ENCODE results near the gene SCFD2.

Gene SCFD2

DNA sequence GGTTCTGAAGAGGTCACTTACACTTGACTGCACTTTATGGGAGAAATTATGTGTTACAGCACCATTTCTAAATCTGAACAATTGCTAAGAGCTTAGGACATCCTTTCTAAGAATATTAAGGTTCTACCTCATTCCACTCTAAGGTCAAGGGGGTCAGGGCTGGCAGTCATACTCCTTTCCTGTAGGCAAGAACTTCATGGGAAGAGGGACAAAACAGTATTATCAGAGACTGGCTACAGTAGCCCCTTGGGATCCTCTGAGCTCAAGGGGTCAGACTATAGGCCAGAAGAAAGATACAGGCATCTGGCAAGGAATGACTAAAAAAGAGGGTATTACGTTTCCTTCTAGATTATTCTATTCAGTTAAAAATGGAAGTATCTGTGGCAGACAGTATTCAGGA lies 388.6 kb downstream of the SCFD2 start:
- DNase-seq, result no peak

DNA sequence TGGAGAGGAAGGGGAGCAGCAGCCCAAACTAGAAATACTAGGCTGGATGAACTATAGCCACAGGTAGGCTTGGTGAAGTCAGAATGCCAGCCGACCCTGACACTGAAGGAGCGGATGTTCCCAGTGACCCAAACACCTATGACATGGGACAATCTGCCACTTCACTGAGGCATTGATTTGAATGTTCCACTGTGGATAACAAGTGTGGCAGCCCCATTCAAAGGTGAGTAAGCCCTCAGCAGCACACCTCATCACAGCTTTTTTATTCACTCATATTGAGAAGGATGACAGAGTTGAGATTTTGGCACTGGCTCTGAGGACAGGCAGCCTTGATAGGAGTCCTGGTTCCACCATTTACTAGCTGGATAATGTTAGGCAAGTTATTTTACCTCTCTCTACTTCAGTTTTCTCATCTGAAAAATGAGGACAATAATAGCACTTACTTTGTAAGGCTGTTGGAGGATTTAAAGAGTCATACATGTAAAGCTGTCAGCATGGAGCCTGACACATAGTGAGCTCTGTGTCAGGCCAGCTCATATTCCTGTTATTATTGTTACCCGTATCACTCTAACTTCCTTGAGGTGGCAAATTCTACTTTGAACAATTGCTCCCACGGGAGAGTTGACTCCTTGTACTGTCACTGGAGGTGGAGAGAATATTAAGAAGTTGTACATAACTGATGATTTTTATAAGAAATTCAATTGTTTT lies 389.2 kb downstream of the SCFD2 start:
- no peak for DNase-seq

DNA sequence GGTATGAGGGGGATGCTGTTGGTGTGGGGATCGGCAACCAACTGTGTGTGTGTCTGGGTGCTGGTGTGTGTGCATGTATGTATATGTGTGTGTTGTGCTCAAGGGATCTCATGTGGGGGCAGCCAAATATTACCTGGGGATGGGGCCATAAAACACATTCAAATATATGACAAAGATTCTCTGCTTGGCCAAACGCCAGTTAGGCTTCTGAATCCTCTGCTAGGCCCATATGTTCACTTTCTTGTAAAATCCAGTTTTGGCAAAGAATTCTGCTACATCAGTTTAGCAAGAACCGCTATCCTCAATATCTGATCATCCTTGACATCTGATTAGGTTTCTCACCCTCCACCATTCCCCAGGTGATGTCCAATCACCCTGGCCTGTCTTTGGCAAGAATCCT lies 397.2 kb downstream of the SCFD2 start:
- DNase-seq, result peak; percentile 65

DNA sequence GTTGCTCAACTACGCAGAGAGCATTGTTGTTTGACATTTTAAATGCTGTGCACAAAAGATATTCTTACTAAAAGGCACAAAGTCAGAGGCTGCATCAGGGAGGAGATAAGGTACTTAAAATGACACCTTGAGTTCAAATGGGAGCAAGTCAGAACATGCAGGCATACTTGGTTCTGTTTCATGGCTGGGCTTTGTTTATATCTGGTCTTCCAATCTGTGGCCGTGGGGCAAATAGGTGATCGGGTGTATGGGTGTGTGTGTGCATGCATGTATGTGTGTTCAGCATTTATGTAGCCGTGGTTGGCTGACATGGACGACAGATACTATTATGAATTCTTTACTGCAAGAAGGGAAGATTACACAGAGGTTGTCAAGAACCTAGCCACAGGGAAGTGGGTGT lies 397.6 kb downstream of the SCFD2 start:
- no peak for DNase-seq

DNA sequence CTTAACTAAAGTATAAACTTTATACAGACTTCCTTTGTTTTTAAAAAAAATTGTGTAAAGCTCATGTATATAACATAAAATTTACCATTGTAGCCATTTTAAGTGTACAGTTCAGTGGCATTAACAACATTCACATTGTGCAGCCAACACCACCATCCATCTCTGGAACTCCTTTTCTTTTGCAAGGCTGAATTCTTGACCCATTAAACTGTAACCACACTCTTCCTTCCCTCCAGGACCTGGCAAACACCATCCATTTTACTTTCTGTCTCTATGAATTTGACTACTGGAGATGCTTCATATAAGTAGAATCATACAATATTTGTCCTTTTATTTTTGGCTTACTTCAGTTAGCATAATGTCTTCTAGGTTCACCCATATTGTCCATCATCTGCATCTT lies 399.1 kb downstream of the SCFD2 start:
- DNase-seq, result no peak

DNA sequence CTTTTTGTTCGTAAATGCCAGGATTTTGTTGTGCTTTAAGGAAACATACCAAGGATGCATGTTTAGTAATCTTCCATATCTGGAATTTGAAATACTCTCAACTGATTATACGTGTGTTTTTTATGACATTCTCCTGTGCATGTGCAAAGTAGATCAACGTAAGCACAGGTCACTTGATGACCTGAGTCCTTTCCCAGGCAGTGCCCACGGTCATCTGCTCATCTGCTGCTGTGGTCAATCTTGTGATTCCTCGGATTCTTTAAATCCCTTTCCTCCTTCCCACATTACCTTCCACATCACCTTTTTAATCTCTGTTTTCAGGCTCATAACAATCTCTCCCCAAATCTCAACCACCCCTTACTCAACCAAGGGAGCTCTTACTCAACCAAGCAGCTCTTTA lies 399.7 kb downstream of the SCFD2 start:
- DNase-seq, result no peak

DNA sequence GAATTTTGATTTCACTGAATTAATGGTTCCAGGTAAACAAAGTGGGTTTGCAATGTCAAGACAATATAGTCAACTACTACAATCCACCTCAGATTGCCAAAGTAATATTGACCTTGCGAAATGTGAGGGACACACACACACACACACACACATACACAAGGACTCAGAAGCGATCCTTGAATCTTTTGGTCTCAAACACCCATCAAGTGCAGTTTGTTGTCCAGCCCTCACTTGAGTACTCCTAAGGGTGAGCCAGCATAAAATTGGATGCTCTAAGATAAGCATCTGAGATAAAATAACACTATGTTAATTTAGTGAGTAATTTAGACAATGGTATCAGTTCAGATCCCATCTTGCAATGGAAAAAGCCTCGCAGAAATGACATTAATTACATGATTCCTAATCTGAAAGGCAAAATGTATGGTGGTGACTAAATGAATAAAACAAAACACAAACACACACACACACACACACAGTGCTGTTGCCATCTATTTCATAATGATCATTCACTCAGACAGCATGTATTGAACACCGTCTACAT lies 401.2 kb downstream of the SCFD2 start:
- no peak for DNase-seq

DNA sequence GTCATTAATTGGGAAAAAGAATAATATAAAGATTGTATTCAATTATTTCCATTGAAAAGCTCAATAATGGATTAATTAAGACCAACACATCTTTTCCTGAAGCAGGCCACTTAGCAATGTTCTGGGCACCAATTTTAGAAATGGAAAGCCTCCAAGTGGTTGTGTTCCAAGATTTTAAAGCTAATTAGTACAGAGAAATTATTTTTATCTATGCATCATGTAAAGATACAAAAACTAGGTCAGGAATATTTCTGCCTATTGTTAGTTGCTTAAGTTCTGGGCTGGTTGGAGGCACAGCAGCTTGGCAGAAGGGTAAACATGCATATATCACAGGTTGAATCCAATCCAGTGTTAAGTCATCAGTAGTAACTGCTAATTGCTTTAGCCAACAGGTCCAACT lies 401.9 kb downstream of the SCFD2 start:
- DNase-seq, result peak; percentile 87

DNA sequence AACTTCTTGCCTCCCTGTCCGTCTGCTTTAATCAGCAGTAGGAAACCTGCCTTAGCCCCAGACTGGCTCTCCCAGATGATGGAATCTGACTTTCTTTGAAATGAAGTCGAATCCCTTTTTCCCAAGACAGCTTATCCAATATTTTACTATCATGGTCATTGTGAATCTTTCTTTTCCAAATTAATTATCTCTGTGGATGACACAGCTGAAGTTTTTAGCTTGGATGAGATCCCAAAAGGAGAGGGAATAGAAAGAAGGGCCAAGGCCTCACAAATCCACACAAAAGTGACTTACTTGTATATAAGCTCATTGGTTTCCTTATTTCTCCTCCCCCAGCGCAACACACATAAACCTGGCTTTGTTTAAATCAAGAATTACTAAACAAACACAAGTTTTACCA lies 403.1 kb downstream of the SCFD2 start:
- no peak for DNase-seq

DNA sequence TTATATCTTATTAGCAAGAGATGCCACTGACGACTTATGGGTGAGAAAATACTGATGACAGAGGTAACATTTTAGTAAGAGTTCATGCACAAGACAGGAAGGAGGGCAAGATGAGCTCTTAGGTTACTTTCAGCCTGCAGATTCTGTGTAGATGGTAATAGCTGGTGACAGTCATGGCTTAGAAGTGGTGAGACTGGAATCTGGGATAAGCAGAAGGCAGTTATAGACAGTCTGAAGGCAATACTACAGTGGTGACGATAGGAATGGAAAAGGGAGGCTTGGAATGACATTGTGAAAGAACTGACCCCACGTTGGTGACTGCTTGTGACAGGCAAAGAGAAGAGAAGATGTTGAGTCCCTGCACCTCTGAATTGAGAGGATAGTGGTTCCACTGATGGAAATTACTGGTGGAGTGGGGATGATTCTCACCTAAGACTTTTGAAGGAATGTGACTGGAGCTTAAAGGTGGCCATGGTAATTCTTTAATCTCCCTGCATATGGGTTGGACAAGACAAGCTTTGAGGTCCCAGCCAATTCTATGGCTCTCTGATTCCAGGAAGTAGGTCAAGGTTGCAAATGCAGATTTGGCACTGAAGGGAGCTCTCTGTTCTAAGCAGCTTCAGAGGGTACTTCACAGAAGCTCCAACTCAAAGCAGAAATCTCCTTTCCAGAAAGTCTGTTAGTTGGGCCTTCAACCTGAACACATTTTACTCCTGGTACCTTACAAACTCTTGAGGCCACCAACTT lies 404.0 kb downstream of the SCFD2 start:
- DNase-seq, result no peak

DNA sequence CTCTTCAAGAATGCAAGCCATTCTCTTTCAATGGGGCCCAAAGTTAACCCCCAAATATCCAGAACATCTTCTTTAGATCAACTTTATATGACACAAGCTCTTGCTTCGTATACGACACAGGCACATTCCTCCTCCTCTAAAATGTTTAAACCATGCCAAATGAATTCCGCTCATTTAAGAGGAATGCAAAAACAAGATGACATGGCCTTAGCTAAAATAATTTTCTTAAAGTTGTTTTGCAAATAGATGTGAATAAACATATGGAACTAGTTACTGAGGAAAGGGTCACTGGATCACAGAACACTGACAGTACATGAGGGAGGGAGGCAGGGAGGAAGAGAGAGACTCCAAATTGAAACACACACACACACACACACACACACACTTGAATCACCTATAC lies 406.3 kb downstream of the SCFD2 start:
- no peak for DNase-seq

DNA sequence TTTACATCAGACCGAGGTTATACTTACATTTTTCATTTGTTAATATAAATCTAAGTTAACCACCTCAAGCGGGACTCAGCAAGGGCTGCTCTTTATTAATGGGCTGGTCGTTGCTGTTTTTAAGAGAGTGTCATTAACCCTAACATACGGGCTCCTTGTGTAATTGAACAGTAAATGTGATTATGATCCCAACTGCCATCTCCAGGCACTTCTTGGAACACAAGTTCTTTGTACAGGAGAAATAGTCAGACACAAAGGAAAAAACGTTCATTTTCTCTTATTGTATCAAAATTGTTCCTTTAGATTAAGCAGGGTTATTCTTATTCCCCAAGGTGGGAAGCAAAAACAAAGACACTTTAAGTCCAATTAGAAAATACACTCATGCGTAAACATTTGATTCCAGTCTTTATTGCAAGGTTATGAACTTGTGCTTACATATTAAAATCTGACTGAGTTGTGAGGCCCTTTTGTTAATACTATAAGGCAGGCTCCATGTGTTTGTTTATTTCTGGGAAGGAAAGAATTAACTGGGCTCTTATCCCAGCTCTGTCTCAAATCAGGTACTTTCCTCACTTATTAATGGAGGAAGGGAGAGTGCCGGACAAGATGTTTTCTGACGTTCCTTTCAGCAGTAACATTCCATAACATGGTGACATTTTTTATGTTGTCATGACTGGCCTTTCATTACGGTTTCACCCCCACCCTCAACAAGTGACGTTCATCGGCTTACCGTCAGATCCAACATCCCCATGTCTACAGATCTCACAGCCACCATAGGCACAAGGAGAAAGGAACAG lies 407.8 kb downstream of the SCFD2 start:
- peak; percentile 12 for DNase-seq

DNA sequence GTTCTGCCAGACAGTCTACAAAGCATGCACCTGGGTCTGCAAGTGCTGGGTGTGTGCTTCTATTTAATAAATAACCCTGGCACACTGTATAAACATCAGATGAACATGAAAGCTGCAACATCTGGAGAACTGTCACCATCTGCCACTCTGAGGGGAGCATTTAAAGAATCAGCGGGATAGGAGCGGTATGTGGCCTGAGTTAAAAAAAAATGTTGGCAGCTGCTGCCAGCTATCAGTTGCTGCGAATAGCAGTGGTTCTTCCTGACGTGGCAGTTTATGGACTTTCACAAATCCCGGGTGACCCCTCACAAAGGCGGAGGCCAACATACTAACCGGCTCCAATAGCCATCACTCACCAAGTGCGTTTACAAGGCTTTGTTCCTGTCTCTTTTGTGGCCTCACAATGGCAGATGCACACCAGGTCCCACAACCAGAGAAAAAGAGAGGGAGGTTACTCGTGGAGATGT lies 408.6 kb downstream of the SCFD2 start:
- peak; percentile 57 for DNase-seq

DNA sequence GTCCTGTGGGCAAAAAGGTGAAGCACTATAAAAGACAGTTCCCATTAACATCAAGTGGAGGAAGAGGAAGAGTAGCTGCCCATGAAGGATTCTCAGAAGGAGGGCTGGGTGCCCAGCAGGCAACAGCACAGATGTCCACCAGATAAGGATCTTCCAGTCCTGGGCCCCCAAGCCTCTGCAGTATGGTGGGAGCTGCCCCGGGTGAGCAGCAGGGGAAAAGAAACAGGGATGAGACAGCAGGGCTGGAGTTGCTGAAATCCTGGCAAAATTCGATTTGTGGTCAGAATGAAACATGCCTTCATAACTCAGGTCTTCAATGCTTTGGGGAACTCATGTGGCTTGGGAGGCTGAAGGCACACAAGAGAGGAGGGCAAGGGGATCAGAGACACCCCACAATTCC lies 409.2 kb downstream of the SCFD2 start:
- DNase-seq, result no peak

DNA sequence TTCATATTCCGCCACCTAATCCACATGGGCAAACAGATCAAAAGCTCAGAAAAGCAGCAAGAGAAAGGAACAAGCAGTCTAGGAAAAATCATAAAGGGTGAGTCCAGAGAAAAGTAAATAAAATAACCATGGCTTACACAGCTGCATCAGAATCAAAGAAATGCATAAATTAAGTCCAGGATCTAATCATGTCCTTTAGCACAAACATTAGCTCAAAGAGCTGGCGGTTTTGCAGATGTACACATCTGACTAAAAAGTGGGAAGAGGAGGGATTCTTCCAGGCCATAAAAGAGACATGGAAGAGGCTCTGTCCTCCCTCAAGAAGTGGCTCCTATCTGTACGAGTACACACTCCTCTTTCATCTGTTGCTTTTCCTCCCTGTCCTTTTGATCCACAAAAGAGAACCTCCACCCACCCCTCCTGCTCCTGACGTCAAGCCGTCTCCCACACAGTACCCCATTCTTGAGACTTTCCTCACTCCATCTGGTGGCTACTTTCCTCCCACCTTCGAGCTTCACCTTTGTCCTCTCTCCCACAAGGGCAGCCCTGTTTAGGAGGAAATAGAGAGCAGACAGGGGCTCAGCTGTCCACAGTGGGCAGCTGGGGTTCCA lies 411.2 kb downstream of the SCFD2 start:
- no peak for DNase-seq

DNA sequence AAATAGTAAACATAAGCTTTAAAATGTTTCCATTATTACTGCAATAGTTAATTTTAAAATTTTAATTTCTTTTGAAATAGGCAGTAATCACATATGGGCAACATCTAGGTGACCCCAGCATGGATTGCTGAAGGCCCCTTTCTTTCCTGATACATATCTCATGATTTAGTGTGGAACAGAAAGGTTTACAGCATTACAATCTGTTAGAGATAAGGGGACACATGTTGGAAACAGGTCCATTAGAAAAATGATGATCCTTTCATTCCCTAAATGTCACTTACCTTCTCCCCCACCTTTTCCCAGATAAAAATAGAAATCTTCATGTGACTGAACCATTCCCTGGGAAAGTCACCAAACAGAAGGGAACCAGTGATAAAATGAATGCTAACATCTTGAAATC lies 413.3 kb downstream of the SCFD2 start:
- DNase-seq, result no peak

DNA sequence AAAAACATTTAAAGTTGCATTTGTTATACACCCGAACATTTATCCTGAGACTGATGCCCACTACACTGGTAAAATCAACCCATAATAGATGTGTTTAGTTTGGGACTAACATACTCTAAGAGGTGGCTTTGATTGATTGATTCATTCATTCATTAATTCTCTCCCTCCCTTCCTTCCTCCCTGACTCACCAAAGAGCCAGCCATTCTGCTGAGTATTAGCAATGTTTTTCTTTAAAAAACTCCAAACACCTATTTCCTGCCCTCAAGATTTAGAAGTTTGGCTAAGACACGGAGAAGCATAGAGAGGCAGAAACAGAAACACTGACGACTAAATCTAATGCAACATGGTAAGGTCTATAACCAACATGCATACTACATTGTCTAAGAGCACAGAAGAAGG lies 414.8 kb downstream of the SCFD2 start:
- DNase-seq, result no peak

DNA sequence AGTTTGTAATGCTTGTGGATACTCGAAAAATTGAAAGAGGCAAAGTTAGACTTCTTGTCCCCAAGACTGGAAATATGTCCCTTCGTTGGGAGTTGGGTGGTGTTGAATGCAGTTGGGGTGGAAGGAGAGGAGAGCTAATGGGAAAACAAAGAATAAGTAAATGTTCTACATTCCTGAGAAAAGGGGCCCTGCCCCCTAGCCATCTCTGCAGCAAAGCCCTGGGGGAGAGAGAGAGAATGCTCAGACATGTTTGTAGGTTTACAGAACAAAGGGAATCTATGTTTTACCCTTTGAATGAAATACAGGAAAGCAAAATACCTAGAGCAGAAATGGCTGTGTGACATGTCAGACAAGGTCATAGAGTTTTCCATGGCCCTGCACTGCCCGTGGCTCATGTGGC lies 415.6 kb downstream of the SCFD2 start:
- no peak for DNase-seq

DNA sequence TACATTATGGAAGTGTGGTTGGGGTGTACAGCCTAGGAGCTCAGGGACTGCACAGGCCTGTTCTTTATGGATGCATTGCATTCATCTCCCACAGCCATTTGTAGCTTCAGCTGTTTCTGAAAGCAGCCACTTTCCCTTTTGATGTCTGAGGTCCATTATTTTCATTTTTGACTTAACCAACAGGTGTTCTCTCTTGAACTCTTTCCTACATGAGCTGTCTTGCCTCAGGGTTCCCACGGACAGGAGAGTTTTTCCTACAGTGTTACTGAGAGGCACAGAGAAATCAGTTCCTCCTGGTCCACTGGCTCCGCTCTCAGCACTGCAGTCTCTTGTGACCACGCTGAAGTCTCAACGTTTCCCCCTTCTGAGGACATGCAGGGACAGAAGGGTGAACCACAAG lies 416.5 kb downstream of the SCFD2 start:
- no peak for DNase-seq

DNA sequence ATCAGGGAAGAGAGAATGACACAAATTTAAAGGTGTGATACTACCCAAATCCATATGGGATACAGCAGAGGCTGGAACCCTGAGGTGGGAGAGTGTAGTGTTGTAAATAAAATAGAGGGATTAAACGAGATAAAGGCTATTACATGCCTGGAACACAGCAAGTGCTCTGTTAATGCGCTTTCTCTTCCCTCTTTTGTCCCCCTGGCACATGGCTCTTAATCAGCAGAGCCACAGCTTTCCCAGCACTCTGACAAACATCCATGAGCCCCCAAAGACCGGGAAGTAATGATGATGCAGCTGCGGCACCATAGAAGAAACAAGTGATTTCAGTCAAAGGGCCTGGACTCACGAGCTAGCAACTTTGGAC lies 417.8 kb downstream of the SCFD2 start:
- DNase-seq, result no peak

DNA sequence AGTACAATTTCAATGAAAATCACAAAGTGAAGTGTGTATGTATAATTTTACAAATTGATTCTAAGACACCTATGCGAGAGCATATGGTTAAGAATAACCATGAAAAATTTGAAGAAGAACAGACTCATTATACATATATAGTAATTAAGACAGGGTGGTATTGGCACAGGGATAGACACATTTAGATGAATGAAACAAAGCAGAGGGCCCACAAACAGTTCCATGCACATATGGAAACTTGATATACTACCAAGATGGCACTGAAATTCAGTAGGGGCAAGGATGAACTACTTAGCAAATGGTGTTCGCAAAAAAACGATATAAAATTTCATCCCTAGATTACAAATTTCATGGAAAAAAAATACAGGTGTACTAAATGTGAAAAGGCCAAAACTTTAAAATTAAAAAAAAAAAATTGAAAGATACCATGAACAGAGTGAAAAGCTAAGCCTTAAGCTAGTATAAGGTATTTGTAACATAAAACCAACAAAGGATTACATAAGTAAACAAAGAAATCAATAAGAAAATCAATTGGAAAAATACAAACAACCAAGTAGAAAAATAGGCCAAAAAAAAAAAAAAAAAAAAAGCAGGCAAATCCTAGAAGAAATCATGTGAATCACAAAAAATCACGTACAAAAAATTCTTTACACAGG lies 418.3 kb downstream of the SCFD2 start:
- DNase-seq, result no peak

DNA sequence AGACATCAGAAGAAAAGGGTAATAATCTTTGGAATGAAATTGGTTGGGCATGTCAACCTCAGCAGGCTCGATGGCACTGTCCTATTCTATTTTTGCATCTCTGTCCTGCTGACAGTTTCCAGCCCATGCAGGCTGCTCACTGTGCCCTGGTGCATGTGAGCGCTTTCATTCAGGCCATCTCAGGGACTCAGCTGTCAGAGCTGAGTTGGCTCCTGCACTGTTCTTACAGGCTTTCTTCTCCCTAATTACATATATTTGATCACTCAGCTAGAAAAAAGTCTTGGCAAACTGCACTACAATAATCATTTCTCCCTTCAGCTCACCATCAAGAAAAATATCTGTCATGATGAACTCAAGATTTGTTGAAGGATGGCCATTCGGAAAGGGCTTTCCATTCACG lies 419.0 kb downstream of the SCFD2 start:
- peak; percentile 81 for DNase-seq

DNA sequence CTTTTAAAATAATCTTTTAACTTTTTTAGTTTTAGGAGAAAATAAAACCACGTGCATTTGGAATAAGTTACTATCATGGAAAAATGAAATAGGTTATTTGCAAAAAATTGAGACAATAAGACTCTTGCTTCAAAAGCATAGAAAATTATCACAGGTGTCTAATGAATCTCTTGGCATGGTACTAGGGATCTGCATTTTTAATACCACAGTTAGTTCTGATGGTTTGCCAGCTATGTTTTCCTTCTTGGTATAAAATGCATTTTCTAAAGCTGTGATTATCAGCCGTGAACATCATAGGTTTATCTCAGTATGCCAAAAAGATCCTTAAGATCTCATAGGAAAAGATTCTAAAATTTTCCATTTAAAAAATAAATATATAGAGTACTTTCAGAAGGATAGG lies 419.9 kb downstream of the SCFD2 start:
- DNase-seq, result no peak

Data from NCI-H446 treated with DMSO at 0.1 percent for 48 hours (cell line).